H9 (cell line): ENCODE results near the gene HCRT. TPM values are rescaled to one million over a fixed set of nuclear protein-coding genes. Genes with fewer than 3 reads are reported as not detected.

Source experiments
- DNase-seq: peaks from one replicate; pipeline ENCODE4 v3.0.0-alpha.2; 2017
- H2AFZ ChIP-seq: one replicate; pipeline ENCODE4 v1.6.1; 2013; ENCODE audit warnings: mild to moderate bottlenecking, low read length, control low read depth, moderate library complexity
- H2AK5ac ChIP-seq: 2 replicates; pipeline ENCODE4 v1.6.1; 2013; ENCODE audit warnings: low read length, control low read depth, mixed read lengths; ENCODE audit not compliant: insufficient read length
- H2BK120ac ChIP-seq: one replicate; pipeline ENCODE4 v1.6.1; 2013; ENCODE audit warnings: low read depth, mild to moderate bottlenecking, low read length, control low read depth, inconsistent platforms; ENCODE audit not compliant: poor library complexity, severe bottlenecking
- H2BK12ac ChIP-seq: 2 replicates; pipeline ENCODE4 v1.6.1; 2013; ENCODE audit warnings: low read length, control low read depth, mixed read lengths, low read depth; ENCODE audit not compliant: insufficient read length
- H2BK15ac ChIP-seq: 2 replicates; pipeline ENCODE4 v1.6.1; 2013; ENCODE audit warnings: low read depth, low read length, control low read depth
- H2BK20ac ChIP-seq: one replicate; pipeline ENCODE4 v1.6.1; 2013; ENCODE audit warnings: low read depth, mild to moderate bottlenecking, low read length, control low read depth, inconsistent platforms; ENCODE audit not compliant: poor library complexity, severe bottlenecking
- H2BK5ac ChIP-seq: 2 replicates; pipeline ENCODE4 v1.6.1; 2013; ENCODE audit warnings: low read length, control low read depth, mixed read lengths; ENCODE audit not compliant: insufficient read length
- H3K14ac ChIP-seq: 2 replicates; pipeline ENCODE4 v1.6.1; 2013; ENCODE audit warnings: low read length, control low read depth; ENCODE audit not compliant: insufficient read depth
- H3K18ac ChIP-seq: 2 replicates; pipeline ENCODE4 v1.6.1; 2013; ENCODE audit warnings: low read depth, mild to moderate bottlenecking, mixed read lengths, low read length, control low read depth; ENCODE audit not compliant: insufficient read length
- H3K23ac ChIP-seq: 2 replicates; pipeline ENCODE4 v1.6.1; 2013; ENCODE audit warnings: low read length, control low read depth, mixed read lengths, low read depth; ENCODE audit not compliant: insufficient read length
- H3K23me2 ChIP-seq: 2 replicates; pipeline ENCODE4 v1.6.1; 2013; ENCODE audit warnings: low read depth, mild to moderate bottlenecking, mixed read lengths, low read length, control low read depth; ENCODE audit not compliant: insufficient read length, poor library complexity, severe bottlenecking
- H3K27ac ChIP-seq: 2 replicates; pipeline ENCODE4 v1.5.1; 2013; ENCODE audit warnings: low read length, control low read depth, mixed read lengths, low read depth; ENCODE audit not compliant: insufficient read length
- H3K27me3 ChIP-seq: 2 replicates; pipeline ENCODE4 v1.6.1; 2013; ENCODE audit warnings: low read length, control low read depth, inconsistent platforms; ENCODE audit not compliant: insufficient read depth
- H3K4ac ChIP-seq: 2 replicates; pipeline ENCODE4 v1.6.1; 2013; ENCODE audit warnings: low read depth, mild to moderate bottlenecking, control low read depth, inconsistent platforms, low read length, moderate library complexity
- H3K4me1 ChIP-seq: 2 replicates; pipeline ENCODE4 v1.6.1; 2013; ENCODE audit warnings: low read length, control low read depth, inconsistent platforms; ENCODE audit not compliant: insufficient read depth
- H3K4me2 ChIP-seq: 2 replicates; pipeline ENCODE4 v1.6.1; 2013; ENCODE audit warnings: low read length, control low read depth, mixed read lengths; ENCODE audit not compliant: insufficient read length, insufficient read depth
- H3K56ac ChIP-seq: 2 replicates; pipeline ENCODE4 v1.6.1; 2013; ENCODE audit warnings: low read depth, mild to moderate bottlenecking, mixed read lengths, low read length, control low read depth; ENCODE audit not compliant: insufficient read length
- H3K79me1 ChIP-seq: 2 replicates; pipeline ENCODE4 v1.6.1; 2013; ENCODE audit warnings: low read depth, mild to moderate bottlenecking, moderate library complexity, low read length, control low read depth, inconsistent platforms; ENCODE audit not compliant: insufficient read depth, poor library complexity, severe bottlenecking
- H3K79me2 ChIP-seq: 2 replicates; pipeline ENCODE4 v1.6.1; 2013; ENCODE audit warnings: low read length, control low read depth, inconsistent platforms; ENCODE audit not compliant: insufficient read depth
- H3K9ac ChIP-seq: 2 replicates; pipeline ENCODE4 v1.6.1; 2013; ENCODE audit warnings: low read length, control low read depth, mixed read lengths; ENCODE audit not compliant: insufficient read length; ENCODE audit errors: extremely low read depth
- H3K9me3 ChIP-seq: one replicate; pipeline ENCODE4 v1.6.1; 2013; ENCODE audit warnings: low read depth, low read length, inconsistent platforms; ENCODE audit not compliant: control insufficient read depth
- H3T11ph ChIP-seq: one replicate; pipeline ENCODE4 v1.6.1; 2013; ENCODE audit warnings: mild to moderate bottlenecking, low read length, control low read depth, inconsistent platforms
- H4K20me1 ChIP-seq: one replicate; pipeline ENCODE4 v1.6.1; 2013; ENCODE audit not compliant: control insufficient read depth, insufficient read length, insufficient read depth
- H4K5ac ChIP-seq: 2 replicates; pipeline ENCODE4 v1.6.1; 2013; ENCODE audit warnings: low read depth, mild to moderate bottlenecking, mixed read lengths, low read length, control low read depth; ENCODE audit not compliant: insufficient read length
- H4K8ac ChIP-seq: replicated peaks from 2 replicates; pipeline ENCODE4 v1.6.1; 2013; ENCODE audit warnings: low read length, control low read depth, mixed read lengths, low read depth; ENCODE audit not compliant: insufficient read length
- H4K91ac ChIP-seq: 2 replicates; pipeline ENCODE4 v1.6.1; 2013; ENCODE audit warnings: low read depth, mild to moderate bottlenecking, moderate library complexity, mixed read lengths, low read length, control low read depth; ENCODE audit not compliant: insufficient read length
- H3K27ac Mint-ChIP-seq, 3 experiments: 2 replicates in 2 of 3; 3 replicates in 1 of 3; pipeline ENCODE4 v1.8.0; 2020 to 2021; ENCODE audit warnings: mixed read lengths in 3 of 3, mild to moderate bottlenecking in 1 of 3, moderate library complexity in 1 of 3
- H3K27me3 Mint-ChIP-seq: 2 replicates; pipeline ENCODE4 v1.8.0; 2021; ENCODE audit warnings: low read depth, mild to moderate bottlenecking, moderate library complexity, mixed read lengths
- H3K36me3 Mint-ChIP-seq, 3 experiments: 2 replicates in 2 of 3; 3 replicates in 1 of 3; pipeline ENCODE4 v1.8.0; 2020 to 2021; ENCODE audit warnings: low read depth in 3 of 3, mixed read lengths in 3 of 3; ENCODE audit not compliant: insufficient read depth in 1 of 3
- H3K4me1 Mint-ChIP-seq, 2 experiments: 2 replicates each; pipeline ENCODE4 v1.8.0; 2020; ENCODE audit warnings: mixed read lengths in 2 of 2
- H3K4me3 Mint-ChIP-seq, 2 experiments: 2 replicates in 1 of 2; 3 replicates in 1 of 2; pipeline ENCODE4 v1.8.0; 2020 to 2021; ENCODE audit warnings: mild to moderate bottlenecking in 2 of 2, mixed read lengths in 2 of 2, moderate library complexity in 1 of 2
- H3K9me3 Mint-ChIP-seq, 2 experiments: 2 replicates in 1 of 2; 3 replicates in 1 of 2; pipeline ENCODE4 v1.8.0; 2020; ENCODE audit warnings: mild to moderate bottlenecking in 2 of 2, mixed read lengths in 2 of 2, moderate library complexity in 1 of 2
- CTCF ChIP-seq: fragments of 200-600 bp; sonication (generic); conservative IDR thresholded peaks from 3 replicates; pipeline ENCODE4 v1.8.0; 2021; ENCODE audit warnings: antibody characterized with exemption, mild to moderate bottlenecking
- WGBS: extraction: QIAGEN DNeasy Blood & Tissue Kit; methylation state at CpG from one replicate; pipeline ENCODE4 v1.1.7; 2013; ENCODE audit warnings: missing lambda C conversion rate, low lambda C conversion rate, mixed read lengths; ENCODE audit not compliant: insufficient read length; ENCODE audit errors: extremely low coverage; 5-methylcytosine and 5-hydroxymethylcytosine counted together
- total RNA-seq: library from RNA; stranded (reverse); gene quantifications from 2 replicates; pipeline ENCODE4 v1.2.1, GENCODE V29; 2021

Gene HCRT
- total RNA-seq, 1 experiment from 2014 or later = not detected

DNA sequence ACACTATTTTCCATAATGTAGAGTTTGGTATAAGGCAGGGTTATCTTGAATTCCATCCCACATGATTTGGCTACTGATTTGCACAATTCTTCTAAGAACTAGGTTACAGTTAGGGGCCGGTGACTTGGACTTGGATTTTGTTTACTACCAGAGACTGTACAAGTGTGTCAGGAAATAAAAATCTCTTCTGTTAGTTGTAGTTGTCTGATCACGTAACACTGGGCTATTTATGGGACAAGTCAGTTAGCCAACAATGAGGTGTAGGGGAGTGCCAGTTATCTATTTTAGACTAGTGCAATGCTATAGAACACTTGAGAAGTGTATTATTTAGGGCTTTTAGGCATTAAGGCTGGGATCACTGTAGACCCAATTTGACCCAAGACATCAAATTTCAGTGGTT, 48.7 kb upstream of the HCRT start:
- Histone ChIP-seq H4K91ac (no peak overlapping the region), H2BK120ac (no peak overlapping the region), H2AFZ (no peak overlapping the region), H3K56ac (no peak overlapping the region), H3T11ph (no peak overlapping the region), H3K4ac (no peak overlapping the region), H2BK15ac (no peak overlapping the region), H4K5ac (no peak overlapping the region), H3K4me2 (no peak overlapping the region), H3K23ac (no peak overlapping the region), H3K23me2 (no peaks in the 10 kb centered on the region), H3K4me1 (no peaks in the 10 kb centered on the region), H3K79me1 (no peaks in the 10 kb centered on the region), H3K18ac (no peak overlapping the region), H4K20me1 (no peaks in the 10 kb centered on the region), H2BK20ac (no peak overlapping the region), H2BK5ac (no peak overlapping the region), H2AK5ac (no peak overlapping the region), H3K14ac (no peak overlapping the region), H4K8ac (no peak overlapping the region), H3K27ac (no peak overlapping the region), H3K79me2 (no peaks in the 10 kb centered on the region), H2BK12ac (no peak overlapping the region), H3K9ac (no peak overlapping the region), H3K27me3 (no peaks in the 10 kb centered on the region), H3K9me3 (no peaks in the 10 kb centered on the region)
- Mint-ChIP-seq H3K27ac (no peak overlapping the region), H3K9me3 (no peaks in the 10 kb centered on the region), H3K4me3 (no peak overlapping the region), H3K27me3 (no peaks in the 10 kb centered on the region), H3K36me3 (no peaks in the 10 kb centered on the region), H3K4me1 (0 out of 4 replicates have a peak, but pooled peaks cover 0 to 2% of the 10 kb centered on the region in 2 experiments)
- WGBS = no CpG with 5 or more reads among the region's 2 CpGs
- DNase-seq = no peak
- TF ChIP-seq CTCF = no peak
